ENCODE results near the gene AVPI1. TPM values are rescaled to one million over a fixed set of nuclear protein-coding genes. Genes with fewer than 3 reads are reported as not detected.
"Not testable (repeated sequence)": the region's sequence is repeated elsewhere in the genome, so short reads cannot be mapped to it uniquely, and the experiment has no call there.

The AVPI1 gene
- total RNA-seq, 1 donor from 2014 or later, result 7.5 TPM

GRCh38 chr10:97640174-97640867, 46.7 kb downstream of the AVPI1 start, which contains the start of gene PI4K2A:
TSS of gene PI4K2A (plus strand) at chr10:97640671. CDS start at chr10:97640743, 72 bp downstream.
- DNase-seq (ENCODE audit: low read depth), result peak; percentile 97

GRCh38 chr10:97639090-97639489, 48.0 kb downstream of the AVPI1 start:
- not testable (repeated sequence) for DNase-seq (ENCODE audit: low read depth)

- DNase-seq (ENCODE audit: low read depth), result no peak
These were observed 51.5 kb downstream of the AVPI1 start for GRCh38 chr10:97635577-97635976.

GRCh38 chr10:97633921-97634320, 53.1 kb downstream of the AVPI1 start:
- no peak for DNase-seq (ENCODE audit: low read depth)

- peak; percentile 77 for DNase-seq (ENCODE audit: low read depth)
These were observed 53.8 kb downstream of the AVPI1 start, which contains the start of gene MORN4 for GRCh38 chr10:97632949-97633884. TSS of gene MORN4 (minus strand) at chr10:97633500. CDS start at chr10:97619653, 13,847 bp downstream.

GRCh38 chr10:97631098-97631497, 55.9 kb downstream of the AVPI1 start:
- DNase-seq (ENCODE audit: low read depth), result no peak

GRCh38 chr10:97629289-97629688, 57.8 kb downstream of the AVPI1 start:
- peak; percentile 78 for DNase-seq (ENCODE audit: low read depth)

- DNase-seq (ENCODE audit: low read depth), result no peak
These were observed 58.8 kb downstream of the AVPI1 start for GRCh38 chr10:97628228-97628627.

- no peak for DNase-seq (ENCODE audit: low read depth)
These were observed 59.3 kb downstream of the AVPI1 start for GRCh38 chr10:97627731-97628130.

Other genes starting within 250 kb of the AVPI1 start
- gene EXOSC1, start 241.2 kb downstream of the AVPI1 start, total RNA-seq, result 26.5 and 35.3 TPM in 2 replicates
- 30.2 and 39.2 TPM in 2 replicates for gene ZDHHC16, start 241.1 kb downstream of the AVPI1 start, total RNA-seq
- gene MMS19, start 188.8 kb downstream of the AVPI1 start, total RNA-seq, result 67.9 and 95.0 TPM in 2 replicates
- 21.5 and 27.9 TPM in 2 replicates for gene UBTD1, start 188.3 kb downstream of the AVPI1 start, total RNA-seq
- 31.3 and 35.9 TPM in 2 replicates for gene ANKRD2, start 114.5 kb downstream of the AVPI1 start, total RNA-seq
- gene HOGA1, start 102.9 kb downstream of the AVPI1 start, total RNA-seq, result 72.3 and 121 TPM in 2 replicates
- 0.35 and 3.2 TPM in 2 replicates for gene C10orf62, start 97.5 kb downstream of the AVPI1 start, total RNA-seq
- 1.7 and 3.5 TPM in 2 replicates for gene MORN4, start 53.7 kb downstream of the AVPI1 start, total RNA-seq
- gene PI4K2A, start 46.6 kb downstream of the AVPI1 start, total RNA-seq, result 26.9 and 34.0 TPM in 2 replicates
- gene MARVELD1, start 26.5 kb upstream of the AVPI1 start, total RNA-seq, result 17.5 and 19.3 TPM in 2 replicates
- gene ZFYVE27, start 49.9 kb upstream of the AVPI1 start, total RNA-seq, result 34.9 and 37.5 TPM in 2 replicates
- 0.17 and 0.60 TPM in 2 replicates for gene SFRP5, start 84.8 kb upstream of the AVPI1 start, total RNA-seq
- 0.05 and 0.35 TPM in 2 replicates for gene GOLGA7B, start 162.6 kb upstream of the AVPI1 start, total RNA-seq